ENCODE data around the gene PRM3. TPM values are rescaled to one million over a fixed set of nuclear protein-coding genes. Genes with fewer than 3 reads are reported as not detected.

The PRM3 gene
- total and polyA plus RNA-seq, 7 donors: not detected

Small RNAs within 50 kb of the gene (small RNA-seq; reads per million reads assigned to genes)
- 0 reads per million in 3 donors for gene MIR548H2
- gene RF00019: 0 reads per million in 3 donors
- 0 reads per million in 3 donors for gene RF00554

Other genes starting within 250 kb of the PRM3 start
- gene SOCS1, start 17.4 kb downstream of the PRM3 start, total RNA-seq: 1 to 10 TPM in 3 of 4 donors, under 1 TPM in 1; 0.66 to 8.8 (median 3.4) TPM
- 10 to 100 TPM in 1 of 3 donors, 1 to 10 TPM in 1, not detected in 1; 3.9 to 26.4 TPM for gene SOCS1, start 17.4 kb downstream of the PRM3 start, polyA plus RNA-seq
- gene TNP2, start 4.3 kb downstream of the PRM3 start, total RNA-seq: not detected
- not detected for gene TNP2, start 4.3 kb downstream of the PRM3 start, polyA plus RNA-seq
- not detected for gene PRM2, start 2.9 kb upstream of the PRM3 start, total RNA-seq
- gene PRM2, start 2.9 kb upstream of the PRM3 start, polyA plus RNA-seq: not detected
- gene PRM1, start 7.7 kb upstream of the PRM3 start, total RNA-seq: not detected
- not detected for gene PRM1, start 7.7 kb upstream of the PRM3 start, polyA plus RNA-seq
- 1 to 10 TPM in 2 of 4 donors, under 1 TPM in 2; 0.36 to 2.2 (median 1.2) TPM for gene RMI2, start 71.8 kb upstream of the PRM3 start, total RNA-seq
- 10 to 100 TPM in 1 of 3 donors, 1 to 10 TPM in 2; 5.4 to 19.3 (median 8.1) TPM for gene RMI2, start 71.8 kb upstream of the PRM3 start, polyA plus RNA-seq

Measured in sigmoid colon (tissue), 7 donors.